NCI-H2196 treated with DMSO at 0.1 percent for 48 hours (cell line): ENCODE results near the gene ATP8A2.

ENCODE experiments used
- DNase-seq: peaks from one replicate; lab custom pipeline; 2025; ENCODE audit not compliant: unreplicated experiment; lab: John Stamatoyannopoulos, UW

ATP8A2 gene

DNA sequence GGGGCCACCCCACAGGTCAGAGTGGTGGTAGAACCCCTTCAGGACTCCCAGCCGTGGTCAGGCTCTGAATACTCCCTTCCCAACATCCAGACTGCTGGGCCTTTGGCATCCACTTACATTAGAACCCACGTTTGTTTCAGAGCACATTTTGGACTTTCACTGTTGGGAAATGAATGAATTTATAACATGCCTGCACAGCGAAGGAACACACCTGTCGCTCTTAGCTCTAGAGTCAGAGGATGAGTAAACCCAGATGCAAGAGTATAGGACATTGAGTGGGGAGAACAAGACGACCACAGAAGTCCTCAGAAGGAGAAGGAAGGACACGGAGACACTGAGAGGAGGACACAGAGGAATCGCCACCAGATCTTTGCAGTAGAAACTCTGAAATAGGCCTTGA, 649.1 kb downstream of the ATP8A2 start:
- no peak for DNase-seq

DNA sequence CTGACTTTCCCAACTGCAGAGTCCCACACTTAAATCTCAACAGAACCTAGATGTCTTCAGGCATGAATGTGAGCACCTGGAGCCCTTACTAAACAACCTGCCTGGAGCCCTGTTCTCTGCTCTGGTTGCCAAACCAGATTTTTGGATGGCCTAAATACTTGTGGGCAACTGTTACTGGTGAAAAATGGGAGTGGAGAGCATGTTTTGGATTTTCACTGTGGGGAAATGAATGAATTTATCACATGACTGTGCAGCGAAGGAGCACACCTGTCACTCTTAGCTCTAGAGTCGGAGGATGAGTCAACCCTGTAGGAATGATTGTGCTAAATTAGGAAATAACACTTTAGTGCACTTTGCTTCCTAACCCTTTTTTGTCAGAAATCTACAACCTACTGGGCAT, 649.7 kb downstream of the ATP8A2 start:
- no peak for DNase-seq

DNA sequence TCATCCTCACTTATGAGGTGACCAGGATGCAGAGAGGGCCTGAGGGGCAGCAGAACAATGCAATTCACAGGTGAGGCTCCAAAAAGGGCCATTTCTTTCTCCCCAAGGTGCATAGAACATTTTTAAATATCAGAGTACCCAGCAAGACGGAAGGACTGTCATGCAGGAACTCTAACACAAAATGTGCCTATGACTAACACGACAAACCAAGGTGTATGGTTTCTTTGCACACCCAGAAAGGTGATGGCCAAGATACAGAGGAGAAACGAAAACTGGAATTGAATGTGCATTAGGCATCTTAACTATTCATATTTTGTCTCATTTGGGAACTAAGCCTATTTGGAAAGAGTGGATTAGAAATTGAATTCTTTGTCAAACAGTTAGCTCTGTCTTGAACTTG, 650.2 kb downstream of the ATP8A2 start:
- no peak for DNase-seq

DNA sequence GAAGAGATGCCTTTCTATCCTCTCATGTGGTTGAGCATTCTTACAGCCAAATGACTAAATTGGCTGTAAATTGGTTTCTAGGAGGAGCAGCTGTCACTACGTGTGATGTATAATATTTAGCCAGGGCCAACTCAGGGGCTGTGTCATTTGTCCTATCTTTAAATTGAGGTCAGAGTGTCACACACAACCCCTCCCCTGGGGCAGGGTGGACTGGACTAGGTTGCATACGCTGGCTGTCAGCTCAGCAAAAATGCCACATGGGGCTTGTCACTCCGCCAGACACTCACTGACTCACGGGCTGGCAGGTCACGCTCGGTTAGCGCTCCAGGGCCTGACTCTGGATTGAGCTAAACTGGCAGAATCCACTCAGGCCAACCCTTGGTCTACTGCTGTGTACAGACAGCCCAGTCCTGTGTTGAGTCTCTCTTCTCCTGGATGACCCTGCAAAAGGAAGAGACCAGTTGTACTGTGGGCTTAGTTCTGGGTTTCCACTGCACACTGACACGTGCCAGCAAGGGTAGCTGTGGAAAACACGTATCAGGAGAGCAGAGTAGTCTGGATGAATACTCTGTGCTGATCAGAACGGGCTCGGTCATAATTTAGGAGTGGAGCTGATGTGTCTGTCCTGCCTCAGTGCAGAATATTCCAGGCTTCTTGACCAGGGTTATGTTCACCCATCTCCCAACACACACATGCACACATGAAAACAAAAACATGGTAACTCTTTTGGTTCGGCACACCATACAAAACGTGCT, 650.9 kb downstream of the ATP8A2 start:
- peak; percentile 18 for DNase-seq

DNA sequence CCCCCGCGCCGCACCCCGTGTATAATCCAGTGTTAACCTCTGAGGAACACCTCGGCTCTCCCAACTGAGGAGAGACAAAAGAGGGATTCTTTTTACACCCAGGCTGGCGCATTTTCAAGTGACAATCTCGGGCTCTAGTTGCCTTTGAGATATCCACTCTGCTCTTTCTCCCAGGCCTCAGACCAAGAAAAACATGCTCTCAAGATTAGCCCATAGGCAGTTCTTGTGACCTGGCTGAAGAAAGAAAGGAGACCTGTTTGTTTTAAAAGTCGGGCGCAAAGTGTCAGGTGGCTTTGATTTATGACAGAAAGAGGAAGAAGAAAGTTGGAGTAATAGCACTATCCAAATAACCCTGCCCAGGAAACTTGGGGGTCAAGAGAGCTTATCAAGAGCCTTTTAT, 652.8 kb downstream of the ATP8A2 start:
- no peak for DNase-seq

DNA sequence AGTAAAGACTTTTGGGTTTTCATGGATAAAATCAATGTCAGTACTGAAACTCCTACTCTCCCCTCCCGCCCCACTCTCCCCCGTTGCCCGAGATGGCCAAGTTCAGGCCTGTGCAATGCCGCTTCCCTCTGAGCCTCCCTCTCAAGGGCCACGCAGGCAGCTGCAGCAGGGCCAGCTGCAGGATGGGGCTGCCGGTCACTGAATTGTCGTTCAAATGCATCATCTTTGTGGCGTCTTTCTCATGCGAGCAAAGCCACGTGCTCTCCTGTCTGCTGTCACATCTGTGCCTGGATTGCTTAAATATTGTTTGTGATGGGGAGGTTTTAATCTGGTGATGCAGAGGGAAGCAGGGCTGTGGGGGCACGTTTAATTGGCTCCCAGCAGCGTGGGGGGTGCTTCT, 653.4 kb downstream of the ATP8A2 start:
- DNase-seq: no peak

DNA sequence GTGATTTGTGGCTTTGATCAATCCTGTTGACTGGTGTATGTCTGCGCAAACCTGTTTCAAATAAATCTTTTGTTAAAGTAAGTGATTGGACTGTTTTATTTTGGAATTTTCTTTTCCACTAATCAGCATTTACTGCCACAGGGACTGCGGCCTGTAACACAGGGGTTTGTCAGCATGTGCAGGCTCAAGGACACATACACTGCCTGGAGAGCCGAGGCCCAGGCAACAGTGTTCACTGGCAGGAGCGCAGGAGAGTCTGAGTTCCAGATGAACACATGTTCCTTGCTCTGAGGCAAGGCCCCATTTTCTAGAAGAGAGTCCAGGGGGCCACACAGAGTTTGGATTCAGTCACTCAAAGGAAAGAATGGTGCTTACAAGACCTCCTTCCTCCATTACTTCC, 654.0 kb downstream of the ATP8A2 start:
- DNase-seq: no peak

DNA sequence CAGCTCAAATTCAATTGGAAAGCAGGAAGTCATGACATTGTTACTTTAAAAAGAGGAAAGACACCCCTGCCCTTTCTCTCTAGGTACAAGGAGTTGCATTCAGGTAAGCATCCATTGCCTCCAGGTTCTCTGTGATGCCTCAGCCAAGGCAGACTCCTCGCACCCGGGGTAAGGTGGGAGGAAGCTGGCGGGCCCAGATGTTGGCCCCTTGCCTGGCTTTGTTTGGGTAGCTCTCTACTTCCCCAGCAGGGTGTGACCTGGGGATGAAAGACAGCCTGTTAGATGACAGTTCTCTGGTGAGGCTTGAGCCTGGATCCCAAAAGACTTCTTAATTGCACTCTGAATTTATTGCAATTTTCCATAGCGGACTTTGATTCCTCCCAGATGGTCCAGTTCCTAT, 654.4 kb downstream of the ATP8A2 start:
- DNase-seq: no peak

DNA sequence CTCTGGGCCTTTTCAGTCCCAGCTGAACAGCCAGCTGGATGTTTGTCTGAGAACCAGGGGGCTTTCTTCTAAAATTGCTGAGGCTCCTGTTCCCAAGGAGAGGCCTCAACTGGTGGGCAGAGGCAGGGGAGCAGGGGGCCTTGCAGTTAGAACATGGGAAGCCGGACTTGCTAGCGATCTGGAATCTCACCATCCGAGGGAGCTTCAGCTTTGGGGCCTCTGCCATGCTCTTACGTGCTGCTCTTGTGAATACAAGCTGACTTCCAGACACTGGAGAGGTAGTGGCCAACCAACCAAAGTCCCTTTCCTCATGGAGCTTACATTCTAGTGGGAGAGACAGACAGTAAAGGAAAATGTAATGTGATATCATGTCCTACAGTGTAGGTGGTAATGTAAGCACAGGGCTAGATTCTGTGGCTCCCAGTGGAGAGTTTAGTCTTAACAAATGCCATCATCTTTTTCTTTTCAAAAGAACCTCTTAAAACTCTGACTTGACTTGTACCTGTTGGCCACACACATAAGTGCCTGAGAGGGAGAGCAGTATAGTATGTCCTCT, 657.9 kb downstream of the ATP8A2 start:
- no peak for DNase-seq

DNA sequence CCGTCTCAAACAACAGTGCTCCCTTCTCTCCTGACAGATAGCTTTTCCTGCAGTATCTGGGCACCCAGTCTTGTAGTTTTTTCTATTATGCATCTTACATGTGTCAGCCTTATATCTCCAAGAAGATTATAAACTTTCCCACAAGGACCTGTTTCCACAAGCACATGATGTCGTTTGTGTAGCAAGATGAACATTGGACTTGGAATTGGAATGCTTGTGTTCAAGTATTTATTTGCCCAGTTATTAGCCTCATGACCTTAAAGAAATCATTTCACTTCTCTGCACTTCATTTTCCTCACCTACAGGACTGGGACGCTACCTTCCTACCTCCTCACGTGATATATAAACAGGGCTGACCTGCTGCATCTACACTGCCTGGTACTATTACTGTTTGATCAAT, 658.6 kb downstream of the ATP8A2 start:
- no peak for DNase-seq

DNA sequence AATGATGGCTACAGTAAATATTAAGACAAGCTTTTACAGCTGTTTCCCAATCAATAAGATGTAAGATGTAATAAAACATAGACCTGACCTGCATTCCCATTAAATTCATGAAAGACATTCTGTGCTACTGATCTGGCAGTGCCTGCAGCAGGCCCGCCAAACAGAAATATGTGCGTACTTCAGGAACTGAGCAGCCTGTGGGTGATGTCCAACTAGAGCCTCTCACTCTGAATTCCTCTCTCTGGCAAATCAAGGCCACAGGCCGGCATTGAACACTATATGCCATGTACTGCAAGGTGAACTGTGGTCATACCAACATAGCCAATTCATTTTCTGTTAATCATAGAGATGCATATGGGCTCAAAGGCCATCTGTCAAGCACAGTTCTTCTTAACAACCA, 662.2 kb downstream of the ATP8A2 start:
- DNase-seq: no peak

DNA sequence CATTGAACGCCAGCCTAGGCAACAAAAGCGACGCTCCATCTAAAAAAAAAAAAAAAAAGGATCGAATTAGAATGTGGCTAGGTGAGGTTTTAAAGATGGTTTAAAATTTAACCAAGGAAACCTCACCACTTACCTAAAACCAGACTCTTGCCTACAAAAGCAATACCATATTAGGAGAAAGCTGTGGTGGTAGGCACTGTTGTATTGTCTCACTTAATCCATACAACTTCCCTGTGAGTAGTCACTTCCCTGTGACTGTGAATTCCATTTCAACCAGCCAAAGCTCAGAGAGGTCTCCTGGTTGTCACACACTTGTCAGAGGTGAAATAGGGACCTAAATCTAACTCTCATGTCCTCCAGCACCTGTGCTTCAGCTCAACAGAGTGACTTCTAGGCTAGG, 664.6 kb downstream of the ATP8A2 start:
- no peak for DNase-seq

DNA sequence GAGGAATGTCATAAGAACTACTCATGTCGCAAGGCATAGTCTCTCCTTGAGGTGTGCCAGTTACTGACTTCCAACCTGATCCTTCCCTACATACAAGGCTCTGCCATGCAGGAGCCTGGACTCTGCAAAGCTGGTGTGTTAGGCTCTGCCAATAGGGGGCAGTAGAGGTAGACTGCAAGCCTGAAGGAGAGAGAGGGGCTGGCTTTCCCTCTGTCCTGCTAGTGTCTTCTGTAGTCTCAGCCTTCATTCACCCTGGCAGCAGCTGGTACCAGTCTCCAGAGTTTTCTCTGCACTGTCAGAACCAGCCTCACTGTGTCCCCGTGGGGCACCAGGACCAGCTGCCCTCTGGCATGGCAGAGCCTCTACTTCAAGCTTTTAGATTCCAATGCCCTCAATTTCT, 665.5 kb downstream of the ATP8A2 start:
- no peak for DNase-seq

DNA sequence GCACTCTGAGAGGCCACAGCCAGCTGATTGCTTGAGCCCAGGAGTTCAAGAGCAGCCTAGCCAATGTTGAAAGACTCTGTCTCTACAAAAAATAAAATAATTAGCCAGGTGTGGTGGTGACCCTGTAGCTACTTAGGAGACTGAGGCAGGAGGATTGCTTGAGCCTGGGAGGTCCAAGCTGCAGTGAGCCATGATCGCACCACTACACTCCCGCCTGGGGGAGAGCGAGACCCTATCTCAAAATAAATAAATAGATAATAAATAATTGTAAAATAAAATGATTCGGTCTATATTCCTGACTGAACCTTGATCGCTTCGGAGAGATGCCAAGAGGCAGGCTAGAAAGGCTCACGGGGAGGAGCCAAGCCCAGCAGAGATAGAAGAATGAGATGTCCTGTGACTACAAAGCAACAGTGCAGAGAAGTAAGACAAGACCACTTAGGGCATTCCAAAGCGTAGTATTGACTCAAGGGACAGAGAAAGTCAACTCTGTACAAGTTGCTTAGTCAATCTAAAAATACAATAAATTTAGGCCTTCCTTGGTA, 667.2 kb downstream of the ATP8A2 start:
- no peak for DNase-seq

DNA sequence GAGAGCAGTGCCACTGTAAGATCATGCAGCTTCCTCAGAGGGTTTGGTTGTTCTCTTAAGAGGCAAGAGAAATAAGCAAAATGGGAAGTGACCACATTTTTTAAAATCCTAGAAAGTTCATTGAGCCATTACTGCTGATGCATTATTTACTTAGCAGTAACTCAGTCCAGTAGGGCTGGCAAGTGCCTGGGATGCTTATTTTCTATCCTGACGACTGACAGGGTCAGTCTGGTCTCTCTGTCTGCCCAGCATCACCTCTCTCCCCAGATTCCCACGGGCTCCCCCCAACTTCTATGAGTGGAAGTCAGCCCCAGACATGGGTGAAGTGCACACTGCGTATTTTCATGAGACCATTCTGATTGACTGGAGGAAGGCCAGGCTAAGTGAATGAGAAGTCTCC, 669.7 kb downstream of the ATP8A2 start:
- DNase-seq: no peak

DNA sequence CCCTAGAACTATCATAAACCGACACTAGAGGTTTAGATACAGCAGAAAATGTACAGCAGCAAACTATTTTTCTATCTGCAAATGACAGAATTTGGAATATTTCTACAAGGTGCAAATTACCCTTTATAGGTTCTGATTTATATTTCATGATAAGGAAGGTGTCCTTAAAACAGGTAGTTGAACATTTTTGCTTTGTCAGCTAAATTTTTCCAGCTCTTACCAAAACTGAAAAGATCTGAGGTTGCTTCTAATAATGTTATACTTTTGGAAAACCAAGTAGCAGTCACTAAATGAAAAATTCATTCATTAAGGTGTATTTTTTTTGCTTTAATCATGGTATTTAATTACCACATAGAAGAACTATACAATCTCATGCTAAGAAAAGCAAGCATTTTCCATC, 671.0 kb downstream of the ATP8A2 start:
- DNase-seq: no peak

DNA sequence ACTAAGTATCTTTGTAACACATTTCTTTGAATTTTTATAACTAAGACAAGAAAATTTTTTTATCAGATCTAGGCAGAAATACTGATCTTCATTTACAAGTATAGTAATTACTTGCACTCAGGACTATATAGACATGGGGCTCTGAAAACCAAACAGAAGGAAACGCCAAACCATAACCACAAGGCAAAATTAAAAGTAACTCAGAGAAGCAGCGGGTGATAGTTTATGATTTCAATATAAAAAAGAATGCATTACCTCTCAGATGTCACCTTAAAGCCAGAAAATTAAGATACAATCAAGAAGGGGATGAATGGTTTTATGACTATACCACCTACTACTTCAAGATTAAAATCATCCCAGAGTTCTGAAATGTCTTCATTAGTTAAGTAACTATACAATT, 673.4 kb downstream of the ATP8A2 start:
- DNase-seq: no peak

DNA sequence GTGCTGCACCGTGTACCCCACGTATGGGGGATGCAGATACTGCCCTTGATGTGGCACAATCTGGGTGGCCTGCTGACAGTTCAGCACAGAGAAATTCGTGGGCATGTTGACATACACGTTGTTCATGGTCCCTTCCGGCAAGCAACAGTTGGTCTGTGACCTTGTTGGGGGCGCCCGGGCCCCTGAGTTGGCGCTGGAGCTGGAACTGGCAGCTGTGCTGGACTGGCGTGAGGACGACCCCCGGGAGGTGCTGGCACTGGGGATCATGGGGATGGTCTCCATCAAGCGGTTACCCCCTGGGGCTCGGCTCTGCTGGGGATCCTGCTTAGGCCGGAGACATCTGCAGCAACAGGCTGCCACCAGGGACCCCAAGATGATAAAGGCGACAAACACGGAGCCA, 674.9 kb downstream of the ATP8A2 start:
- no peak for DNase-seq

DNA sequence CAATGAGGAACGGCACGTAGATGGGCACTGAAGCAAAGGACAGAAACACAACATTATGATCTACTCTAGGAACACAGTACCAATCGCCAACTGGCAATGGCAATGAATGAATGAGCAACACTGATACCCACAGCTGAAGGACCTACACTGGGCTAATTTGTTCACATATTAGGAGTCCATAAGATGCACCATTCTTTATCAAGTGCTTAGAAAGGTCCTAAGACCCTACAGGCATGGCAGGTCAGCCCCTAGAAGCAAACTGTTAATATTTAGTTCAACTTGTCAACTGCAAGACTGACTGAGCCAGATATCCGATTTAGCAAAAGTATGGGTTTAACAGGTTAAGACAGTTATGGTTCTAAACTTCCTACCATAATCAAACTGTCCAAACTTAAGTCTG, 675.3 kb downstream of the ATP8A2 start:
- no peak for DNase-seq

DNA sequence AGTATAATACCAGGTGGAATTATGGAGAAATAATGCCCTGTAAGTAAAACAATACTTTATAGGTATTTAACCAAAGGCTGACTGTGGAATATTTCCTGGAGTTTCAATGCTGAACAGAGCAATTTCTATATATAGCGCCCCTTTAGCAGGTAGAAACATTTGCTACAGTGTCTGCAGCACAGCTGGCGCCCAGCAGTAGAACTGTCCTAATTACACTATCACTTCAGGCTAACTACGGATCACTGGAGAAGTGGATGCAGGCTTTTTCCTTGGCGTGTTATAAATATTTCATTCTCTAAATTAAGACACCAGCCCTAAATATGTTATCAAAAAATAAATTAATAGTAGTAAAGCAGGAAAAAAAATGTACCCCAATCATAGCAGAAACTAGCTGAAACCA, 677.0 kb downstream of the ATP8A2 start:
- DNase-seq: no peak

DNA sequence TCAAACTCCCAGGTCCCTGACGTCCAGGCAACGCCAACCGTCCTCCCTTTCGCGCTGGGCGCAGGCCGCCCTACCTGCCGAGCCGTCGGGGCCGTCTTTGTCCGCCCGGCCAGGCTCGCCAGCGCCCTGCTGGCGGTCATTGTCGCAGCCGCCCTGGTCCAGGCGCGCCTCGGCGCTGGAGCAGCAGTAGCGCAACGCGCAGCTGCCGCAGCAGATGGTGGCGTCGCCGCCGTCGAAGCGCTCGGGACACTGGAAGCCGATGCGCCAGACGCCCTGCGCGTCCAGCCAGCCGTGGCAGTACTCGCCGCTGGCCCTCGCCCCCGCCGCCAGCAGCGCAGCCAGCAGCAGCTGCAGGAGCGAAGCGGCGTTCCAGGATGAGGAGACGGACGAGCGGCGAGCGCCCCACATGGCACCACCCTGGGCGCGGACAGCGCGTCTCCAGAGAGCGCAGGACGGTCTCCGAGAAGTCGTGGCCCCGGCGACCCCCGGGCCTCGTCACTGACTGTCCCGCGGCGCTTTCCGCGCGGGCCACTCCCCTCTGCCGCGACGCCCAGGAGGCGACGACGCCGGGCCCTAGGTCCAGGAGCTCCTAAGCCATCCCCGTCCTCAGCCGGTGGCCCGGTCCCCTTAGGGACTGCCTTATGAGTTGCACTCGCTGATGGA, 678.9 kb downstream of the ATP8A2 start:
- no peak for DNase-seq

DNA sequence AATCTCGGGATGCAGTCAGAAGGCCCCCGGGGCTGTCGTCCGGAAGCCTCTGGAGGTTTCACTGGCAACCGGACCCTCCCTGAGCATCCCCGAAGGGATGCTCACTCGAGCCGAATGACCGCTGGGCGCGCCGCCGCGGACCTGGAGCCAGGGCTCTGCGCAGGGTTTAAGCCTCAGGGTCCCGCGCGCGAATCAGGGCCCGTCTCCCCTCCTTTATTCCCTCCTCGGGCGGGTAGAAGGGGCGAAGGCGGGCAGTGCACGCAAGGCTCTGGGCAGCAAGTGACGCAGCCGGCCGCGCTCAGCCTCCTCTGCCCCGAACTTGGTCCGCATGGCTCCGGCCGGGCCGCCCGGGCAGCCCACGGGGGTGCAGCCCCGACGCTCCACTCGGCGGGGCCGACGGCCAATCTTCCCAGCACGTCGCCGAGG, 679.5 kb downstream of the ATP8A2 start:
- no peak for DNase-seq
